Occipital lobe (tissue), 2 donors: ENCODE measurements around the gene CAPN10. TPM values are rescaled to one million over a fixed set of nuclear protein-coding genes. Genes with fewer than 3 reads are reported as not detected.

ENCODE experiments used
- DNase-seq: peaks from one replicate; lab custom pipeline; 2025; lab: John Stamatoyannopoulos, UW
- total RNA-seq: library from RNA; depleted of rRNA; stranded (reverse); fragments of >200 nt; gene quantifications from one replicate; pipeline ENCODE4 v1.2.3, GENCODE V29; 2014

Gene CAPN10
- total RNA-seq, 1 donor from 2014 or later = 27.1 TPM

DNA sequence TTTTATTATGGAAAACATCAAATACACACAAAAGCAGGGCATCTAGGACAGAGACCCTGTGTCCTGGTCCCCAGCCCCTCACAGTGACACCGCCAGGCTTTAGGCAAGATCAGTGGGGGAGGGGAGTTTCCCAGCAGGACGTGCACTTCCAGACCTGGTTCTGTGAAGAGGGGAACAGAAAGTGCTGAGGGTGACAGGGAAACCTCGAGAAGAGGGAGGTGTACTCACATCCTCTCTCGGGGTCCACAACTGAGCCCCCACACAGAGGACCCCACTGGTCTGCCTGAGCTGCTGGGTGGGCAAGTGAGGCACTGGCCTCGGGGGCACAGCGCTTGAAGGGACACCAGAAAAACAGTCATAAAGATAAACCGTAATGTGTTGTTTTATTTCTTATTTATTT lies 34.3 kb downstream of the CAPN10 start:
- no peak for DNase-seq

DNA sequence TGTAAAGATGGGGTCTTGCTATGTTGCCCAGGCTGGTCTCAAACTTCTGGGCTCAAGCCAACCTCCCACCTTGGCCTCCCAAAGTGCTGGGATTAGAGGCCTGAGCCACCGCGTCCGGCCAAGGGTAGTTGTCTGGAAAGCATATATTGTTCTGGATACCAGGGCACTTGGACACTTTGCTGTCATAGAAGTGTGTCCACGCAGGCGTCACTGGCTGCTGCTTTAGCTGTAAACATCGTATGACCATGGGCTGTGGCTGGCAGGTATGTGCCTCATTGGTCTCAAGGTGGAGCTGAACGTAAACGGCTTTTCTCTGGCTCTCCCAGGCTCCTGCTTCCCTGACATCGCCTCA lies 35.5 kb downstream of the CAPN10 start:
- no peak for DNase-seq

- DNase-seq = no peak
These were observed 36.1 kb downstream of the CAPN10 start for GRCh38 chr2:240622531-240623235.

- DNase-seq = no peak
These were observed 37.0 kb downstream of the CAPN10 start for GRCh38 chr2:240623531-240624010.

DNA sequence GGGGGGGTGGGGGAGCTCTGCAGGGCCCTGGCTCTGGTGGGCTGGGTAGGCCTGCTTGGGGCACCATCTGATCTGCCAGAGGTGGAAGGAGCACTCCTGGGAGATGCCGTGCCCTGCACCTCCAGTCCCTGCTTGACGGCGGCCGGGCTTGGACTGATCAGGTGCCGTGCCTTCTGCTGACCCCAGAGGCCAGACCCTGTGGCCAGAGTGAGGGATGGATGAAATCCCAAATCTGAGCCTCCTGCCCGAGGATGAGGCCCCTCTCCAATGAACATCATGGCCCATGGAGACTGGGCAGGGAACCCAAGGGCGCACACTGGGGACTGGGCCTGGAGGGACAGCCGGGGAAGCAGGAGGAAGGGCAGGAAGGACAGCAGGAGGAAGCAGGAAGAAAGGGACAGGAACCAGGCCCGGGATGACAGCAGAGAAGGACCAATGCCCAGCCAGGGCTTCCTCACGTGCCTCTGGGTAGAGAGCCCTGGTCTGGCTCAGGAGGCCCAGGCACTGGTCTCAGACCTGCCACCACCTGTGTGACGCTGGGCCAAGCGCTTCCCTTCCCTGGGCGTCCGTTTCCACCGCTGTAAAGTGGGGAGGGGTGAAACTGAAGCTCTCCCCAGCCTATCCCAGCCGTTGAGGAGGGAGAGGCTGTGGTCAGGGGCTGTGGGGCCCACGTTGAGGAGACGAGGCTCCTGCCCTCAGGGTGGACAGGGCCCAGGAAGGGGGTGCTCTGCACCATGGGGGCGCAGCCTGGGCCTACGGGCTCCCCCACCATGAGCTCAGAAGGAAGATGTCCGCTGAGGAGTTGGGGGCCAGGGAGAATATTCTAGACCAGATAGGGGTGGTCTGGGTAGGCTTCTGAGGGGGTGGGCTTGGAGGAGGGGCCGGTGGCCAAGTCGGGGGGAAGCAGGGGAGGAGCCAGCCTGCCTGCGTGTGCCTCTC lies 37.7 kb downstream of the CAPN10 start:
- DNase-seq = no peak

- DNase-seq = no peak
These were observed 38.6 kb downstream of the CAPN10 start, which contains the start of gene GPR35 for GRCh38 chr2:240624950-240625621. GPR35 (plus strand) TSS chr2:240625480; CDS start chr2:240629953, 4,473 bp downstream.

GRCh38 chr2:240626531-240627300 lies 40.2 kb downstream of the CAPN10 start:
- DNase-seq = no peak

GRCh38 chr2:240627736-240628506 lies 41.4 kb downstream of the CAPN10 start:
- no peak for DNase-seq

DNA sequence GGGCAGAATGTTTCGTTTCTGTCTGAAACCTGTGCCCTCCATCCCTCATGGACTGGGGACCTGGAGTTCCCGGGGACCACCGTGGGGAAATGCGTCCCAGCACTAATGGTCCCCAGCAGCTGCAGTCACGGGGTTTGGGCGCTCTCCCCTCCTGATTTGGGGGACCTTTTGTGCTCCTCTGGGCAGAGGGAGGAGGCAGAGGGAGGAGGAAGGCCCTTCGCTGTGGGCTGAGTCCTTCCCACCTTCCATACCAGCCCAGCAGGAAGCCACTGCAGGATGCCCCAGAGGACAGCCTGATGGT lies 41.9 kb downstream of the CAPN10 start:
- no peak for DNase-seq

GRCh38 chr2:240628808-240629618 lies 42.5 kb downstream of the CAPN10 start:
- no peak for DNase-seq

DNA sequence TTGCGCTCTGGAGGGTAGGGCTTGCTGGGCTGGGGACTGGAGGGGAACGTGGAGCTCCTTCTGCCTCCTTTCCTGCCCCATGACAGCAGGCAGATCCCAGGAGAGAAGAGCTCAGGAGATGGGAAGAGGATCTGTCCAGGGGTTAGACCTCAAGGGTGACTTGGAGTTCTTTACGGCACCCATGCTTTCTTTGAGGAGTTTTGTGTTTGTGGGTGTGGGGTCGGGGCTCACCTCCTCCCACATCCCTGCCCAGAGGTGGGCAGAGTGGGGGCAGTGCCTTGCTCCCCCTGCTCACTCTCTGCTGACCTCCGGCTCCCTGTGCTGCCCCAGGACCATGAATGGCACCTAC lies 43.1 kb downstream of the CAPN10 start:
- no peak for DNase-seq

GRCh38 chr2:240629968-240630770 lies 43.6 kb downstream of the CAPN10 start:
- DNase-seq = no peak

- DNase-seq = no peak
These were observed 44.4 kb downstream of the CAPN10 start for GRCh38 chr2:240630771-240631547.

DNA sequence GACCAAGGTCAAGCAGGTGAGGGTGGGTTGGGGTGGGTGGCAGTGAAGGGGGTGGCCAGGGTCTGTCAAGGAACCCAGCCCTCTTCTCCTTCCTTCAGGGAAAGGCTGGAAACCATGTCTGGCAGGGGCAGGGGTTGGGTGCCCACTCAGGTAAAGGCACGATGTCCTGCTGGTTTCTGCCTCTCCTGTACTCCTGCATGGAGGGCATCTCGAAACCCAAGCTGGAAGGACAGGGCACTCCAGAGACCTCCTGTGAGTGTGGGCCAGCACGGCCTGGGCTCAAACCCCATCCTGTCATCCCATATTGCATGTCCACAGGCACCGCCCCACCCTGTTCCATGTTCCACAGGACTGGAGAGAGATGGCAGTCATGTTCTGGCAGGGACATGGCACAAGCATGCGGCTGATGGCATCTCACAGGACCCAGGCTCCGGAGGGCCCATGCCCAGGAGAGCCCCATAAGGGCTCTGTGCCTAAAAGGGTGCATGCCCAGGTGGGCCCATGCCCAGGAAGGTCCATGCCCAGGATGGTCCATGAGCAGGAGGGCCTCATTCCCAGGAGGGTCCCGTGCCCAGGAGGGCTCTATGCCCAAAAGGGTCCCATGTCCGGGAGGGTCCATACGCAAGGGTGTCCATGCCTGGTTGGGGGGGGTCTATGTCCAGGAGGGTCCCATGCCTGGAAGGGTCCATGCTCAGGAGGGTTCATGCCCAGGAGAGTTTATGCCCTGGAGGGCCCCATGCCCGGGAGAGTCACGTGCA lies 45.2 kb downstream of the CAPN10 start:
- no peak for DNase-seq

GRCh38 chr2:240632306-240632721 lies 45.8 kb downstream of the CAPN10 start:
- no peak for DNase-seq

DNA sequence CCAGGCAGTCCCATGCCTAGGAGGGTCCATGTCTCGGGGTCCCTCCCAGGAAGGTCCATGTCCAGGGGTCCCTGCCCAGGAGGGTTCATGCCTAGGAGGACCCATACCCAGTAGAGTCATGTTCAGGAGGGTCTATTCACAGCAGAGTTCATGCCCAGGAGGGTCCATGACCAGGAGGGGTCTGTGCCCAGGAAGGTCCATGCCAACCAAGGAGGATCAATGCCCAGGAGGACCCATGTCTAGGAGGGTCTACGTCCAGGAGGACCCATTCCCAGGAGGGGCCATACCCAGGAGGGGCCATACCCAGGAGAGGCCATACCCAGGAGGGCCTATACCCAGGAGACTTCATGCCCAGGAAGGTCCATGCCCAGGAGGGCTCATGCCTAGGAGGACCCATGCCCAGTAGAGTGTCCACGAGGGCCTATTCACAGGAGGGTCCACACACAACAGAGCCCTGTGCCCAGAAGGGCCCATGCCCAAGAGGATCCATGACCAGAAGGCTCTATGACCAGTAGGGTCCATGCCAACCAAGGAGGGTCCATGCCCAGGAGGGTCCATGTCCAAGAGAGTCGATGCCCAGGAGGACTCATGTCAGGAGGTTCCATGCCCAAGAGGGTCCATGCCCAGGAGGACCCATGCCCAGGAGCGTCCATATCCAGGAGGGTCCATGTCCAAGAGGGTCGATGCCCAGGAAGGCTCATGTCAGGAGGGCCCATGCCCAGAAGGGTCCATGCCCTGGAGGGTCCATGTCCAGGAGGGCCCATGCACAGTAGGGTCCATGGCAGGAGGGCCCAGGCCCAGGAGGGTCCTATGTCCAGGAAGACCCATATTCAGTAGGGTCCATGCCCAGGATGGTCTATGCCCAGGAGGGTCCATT lies 48.8 kb downstream of the CAPN10 start:
- DNase-seq = no peak
